Measurements from ENCODE around the gene SESN3.
A peak's percentile ranks its signal among the peaks of the same experiment; 100 is the strongest.
"Not testable (repeated sequence)": the region's sequence is repeated elsewhere in the genome, so short reads cannot be mapped to it uniquely, and the experiment has no call there.

The SESN3 gene, protein sequence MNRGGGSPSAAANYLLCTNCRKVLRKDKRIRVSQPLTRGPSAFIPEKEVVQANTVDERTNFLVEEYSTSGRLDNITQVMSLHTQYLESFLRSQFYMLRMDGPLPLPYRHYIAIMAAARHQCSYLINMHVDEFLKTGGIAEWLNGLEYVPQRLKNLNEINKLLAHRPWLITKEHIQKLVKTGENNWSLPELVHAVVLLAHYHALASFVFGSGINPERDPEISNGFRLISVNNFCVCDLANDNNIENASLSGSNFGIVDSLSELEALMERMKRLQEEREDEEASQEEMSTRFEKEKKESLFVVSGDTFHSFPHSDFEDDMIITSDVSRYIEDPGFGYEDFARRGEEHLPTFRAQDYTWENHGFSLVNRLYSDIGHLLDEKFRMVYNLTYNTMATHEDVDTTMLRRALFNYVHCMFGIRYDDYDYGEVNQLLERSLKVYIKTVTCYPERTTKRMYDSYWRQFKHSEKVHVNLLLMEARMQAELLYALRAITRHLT

DNA sequence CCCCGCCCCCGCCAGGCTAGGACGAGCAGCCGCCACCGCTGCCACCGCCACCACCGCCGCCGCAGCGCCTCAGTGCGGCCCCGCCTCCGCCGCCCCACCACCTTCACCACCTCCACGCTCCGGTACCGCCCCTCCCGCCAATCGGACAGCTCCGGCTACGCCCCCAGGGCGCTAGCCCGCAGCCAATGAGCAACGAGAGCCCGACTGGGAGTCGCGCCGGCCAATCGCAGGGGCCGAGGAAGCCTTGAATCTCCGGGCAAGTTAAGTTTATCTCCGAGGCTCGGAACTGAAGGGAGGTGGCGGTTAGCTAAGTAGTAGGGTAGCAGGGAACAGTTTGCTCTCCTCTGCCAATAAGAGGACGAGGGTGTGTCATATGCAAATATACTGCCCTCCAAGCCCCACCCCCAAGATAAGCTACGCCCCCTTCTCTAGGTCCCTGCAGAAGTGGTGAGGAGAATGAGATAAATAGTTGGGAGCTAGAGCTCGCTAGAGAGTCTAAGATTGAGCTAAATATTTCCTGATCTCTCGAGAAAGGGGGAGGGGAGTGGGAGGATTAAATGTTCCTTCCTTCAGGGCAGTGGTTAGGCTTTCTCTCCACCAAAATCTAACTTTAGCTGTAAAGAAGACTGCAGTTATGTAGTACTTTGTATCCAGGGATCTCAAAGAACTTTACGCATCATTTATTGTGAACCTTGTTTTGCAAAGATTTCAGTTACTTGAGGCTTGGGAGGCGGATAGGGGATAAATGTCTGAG lies at the start of gene SESN3:
SESN3 (minus strand) TSS at position 76 of the 754 bp plus-strand sequence. CDS start 342 bp downstream, outside the sequence.
- DNase-seq (ENCODE audit: low read depth): peak; percentile 97

DNA sequence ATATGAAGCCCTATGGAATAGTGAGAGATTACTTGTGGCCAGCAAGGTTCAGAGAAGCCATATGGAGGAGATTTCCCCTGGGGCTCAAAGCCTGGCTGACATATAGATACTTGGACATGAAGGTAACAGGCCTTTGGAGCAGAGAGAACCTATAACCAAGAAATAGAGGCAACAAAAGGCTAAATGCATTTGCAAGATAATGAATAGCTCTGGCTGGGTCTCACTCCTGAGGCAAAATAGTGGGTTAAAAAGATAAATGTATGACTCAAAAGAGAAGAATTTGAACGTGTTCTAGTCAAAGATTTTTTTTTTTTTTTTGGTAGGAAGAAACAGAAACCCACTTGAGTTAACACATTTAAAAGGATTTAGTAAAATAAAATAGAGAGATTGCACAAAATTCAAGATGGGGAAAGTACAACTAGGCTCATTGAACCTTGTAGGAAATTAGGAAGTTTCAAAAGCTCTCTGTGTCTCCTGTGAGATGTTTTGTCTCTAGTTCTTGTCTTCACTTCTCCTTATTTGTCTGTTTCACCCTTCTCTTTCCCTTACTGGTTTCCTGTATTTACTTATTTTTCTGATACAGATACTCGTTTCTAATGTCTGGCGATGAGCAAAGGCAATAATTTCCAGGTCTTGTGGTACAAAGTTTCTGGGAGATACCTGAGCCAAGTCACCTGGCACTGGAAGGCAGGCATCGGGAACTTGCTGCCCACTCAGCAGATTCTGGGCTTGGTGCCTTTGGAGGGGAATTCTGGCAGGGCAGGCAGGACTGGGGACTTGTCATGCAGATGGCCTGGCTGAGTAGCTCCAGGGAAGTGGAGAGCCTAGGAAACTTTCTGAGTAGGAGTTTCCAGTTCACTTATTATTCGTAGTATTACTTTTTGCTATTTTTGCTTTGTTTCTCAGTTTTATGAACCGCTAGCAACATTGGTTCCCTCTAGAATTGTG lies 49.2 kb upstream of the SESN3 start:
- DNase-seq (ENCODE audit: low read depth): no peak

DNA sequence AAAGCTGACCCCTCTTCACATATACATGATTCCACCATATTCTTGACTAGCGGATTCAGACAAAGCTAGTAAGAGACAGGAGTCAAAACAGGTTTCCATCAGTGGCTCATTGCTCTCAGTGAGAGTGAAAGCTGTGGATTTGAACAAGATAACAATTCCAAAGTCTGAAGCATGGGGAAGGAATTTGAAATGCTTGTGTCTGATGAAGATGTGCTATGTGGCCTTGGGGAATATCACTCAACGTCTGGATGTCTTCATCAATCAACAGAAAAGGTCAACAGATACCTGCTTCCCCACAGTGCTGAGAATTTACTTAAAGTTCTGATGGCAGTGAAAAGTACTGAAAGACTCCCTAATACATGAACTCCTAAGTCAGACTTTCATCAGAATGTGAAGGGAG lies 46.9 kb upstream of the SESN3 start:
- no peak for DNase-seq (ENCODE audit: low read depth)

DNA sequence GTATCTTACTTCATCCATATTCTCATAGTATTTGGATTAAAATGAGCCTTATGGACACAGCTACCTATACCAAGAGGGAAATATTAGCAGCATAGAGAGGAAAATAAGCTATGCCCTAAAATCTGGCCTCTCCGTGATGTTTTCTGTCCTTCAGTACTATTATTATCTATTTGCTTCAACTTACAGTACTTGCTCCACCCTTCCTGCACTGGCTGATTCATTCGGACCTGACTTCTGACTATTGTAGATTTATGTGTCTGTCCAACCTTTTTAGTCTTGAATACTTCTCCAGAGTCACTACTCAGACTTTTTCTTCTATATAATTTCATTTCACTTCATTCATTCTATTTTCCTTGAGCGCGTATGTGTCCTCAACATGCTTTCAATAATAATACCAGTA lies 45.1 kb upstream of the SESN3 start:
- no peak for DNase-seq (ENCODE audit: low read depth)

DNA sequence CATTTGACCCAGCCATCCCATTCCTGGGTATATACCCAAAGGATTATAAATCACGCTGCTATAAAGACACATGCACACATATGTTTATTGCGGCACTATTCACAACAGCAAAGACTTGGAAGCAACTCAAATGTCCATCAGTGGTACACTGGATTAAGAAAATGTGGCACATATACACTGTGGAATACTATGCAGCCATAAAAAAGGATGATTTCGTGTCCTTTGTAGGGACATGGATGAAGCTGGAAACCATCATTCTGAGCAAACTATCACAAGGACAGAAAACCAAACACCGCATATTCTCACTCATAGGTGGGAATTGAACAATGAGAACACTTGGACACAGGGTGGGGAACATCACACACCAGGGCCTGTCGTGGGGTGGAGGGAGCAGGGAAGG lies 42.6 kb upstream of the SESN3 start:
- not testable (repeated sequence) for DNase-seq (ENCODE audit: low read depth)

DNA sequence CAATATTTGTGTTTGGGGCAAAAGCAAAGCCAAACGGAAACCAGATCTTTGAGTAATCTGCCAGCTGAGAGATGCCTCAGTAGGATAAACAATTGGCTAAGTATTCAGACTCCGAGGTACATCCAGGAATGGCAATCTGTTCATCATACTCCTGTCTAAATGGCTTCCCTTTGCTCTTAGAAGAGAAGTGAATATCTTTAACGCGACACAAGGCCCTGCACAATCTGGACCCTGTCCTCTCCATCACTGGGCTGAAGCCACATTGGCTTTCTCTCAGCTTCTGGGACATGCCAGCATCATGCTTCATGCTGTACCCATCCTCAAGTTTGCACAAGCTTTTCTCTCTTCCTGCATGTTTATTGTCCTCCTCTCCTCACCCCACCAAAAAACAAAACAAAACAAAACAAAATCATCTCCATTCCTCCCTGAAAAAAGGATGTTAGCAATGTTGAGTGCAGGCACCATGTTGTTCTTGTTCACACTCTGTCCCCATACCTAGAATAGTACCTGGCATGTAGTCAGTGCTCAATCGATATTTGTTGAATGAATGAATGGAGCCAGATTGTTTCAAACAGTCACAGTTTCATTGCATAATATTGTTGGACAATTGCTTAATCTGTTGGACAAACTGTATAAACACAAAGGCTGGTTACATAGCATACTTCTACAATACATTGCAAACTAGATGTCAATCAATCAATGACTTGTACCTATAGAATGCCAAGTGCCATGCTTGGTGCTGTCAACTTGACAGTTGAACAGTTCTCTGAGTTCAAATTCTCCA lies 38.2 kb upstream of the SESN3 start:
- no peak for DNase-seq (ENCODE audit: low read depth)

DNA sequence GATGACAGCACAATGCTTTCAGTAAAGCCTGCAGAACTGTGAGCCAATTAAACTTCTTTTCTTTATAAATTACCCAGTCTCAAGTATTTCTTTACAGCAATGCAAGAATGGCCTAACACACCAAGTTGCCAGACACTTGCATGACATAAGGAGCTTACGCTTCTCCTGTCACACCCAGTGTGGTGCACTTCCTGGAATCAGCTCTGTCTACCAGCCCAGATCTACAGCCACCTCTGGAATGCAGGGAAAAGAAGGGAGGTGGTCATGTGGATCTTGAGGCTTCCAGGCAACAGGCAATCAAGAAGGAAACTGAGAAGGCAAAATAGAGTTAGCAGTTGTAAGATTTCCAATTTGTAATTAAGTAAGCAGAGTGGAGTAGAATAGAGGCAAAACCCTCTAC lies 37.4 kb upstream of the SESN3 start:
- no peak for DNase-seq (ENCODE audit: low read depth)

DNA sequence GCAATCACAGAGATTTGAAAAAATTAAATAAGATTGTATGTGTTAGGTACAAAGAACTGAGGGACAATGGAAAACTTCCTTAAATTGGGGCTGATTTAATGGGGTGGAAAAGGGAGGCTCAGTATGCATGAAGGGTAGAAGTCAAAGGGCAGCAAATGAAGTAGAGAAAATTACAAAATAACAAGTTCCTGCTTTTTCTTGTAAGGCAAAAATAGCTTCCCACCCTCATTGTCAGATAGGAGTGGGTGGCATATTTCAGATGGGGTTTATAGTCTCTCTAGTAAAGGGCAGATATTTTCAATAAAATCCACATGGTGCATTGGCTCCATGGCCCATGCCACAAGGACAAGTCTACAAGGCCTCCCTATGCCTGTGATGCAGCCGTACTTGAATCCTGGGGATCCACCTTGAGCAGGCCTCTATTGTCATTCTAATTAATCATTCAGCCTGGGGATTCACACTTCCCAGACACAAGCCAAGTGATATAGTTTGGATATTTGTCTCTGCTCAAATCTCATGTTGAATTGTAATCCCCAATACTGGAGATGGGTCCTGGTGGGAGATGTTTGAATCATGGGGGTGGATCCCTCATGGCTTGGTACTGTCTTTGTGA lies 36.7 kb upstream of the SESN3 start:
- DNase-seq (ENCODE audit: low read depth): no peak

DNA sequence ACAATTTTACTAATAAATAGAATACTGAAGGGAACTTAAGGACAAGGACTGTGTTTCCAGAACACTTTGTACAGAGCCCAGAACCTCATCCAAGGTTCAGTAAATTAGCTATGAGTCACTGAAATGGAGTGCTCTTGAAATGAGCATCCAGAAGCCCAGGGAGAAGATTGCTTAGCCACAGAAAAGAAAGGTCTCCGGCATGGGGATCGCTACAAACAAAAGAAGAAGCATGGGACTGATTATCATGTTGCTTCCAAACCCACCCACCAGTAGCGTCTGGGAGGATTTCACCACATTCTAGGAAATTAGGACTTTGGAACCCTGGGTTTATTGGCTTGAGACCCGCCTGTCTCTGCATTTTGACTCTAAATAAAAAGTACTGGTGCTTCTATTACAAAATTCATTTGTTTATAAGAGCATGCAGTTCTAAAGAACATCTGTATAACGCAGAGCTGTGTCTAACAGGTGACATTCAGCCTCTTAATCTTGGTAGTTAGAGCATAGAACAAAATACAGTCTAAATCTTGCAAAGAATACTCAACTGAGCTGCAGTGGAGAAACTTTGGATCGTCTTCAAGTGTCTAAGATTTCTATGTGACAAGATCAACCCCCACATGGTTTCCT lies 35.9 kb upstream of the SESN3 start:
- no peak for DNase-seq (ENCODE audit: low read depth)

DNA sequence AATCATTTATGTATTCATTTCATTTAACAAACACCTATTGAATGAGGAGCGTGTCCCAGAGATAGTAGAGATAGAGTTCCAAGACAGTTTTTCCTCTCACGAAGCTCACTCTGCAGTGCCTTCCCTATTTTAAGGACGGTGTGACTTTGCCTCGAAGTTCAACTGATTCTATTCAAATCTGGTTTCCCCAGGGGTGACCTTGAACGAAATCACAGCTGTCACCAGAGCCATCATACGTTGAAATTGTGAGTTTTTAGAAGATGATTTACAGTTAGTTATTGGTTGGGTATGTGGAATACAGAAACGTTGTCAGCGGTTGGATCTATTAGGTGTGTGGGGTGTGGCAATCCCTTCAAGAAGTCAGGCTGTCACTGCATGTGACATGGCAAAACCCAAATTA lies 33.9 kb upstream of the SESN3 start:
- DNase-seq (ENCODE audit: low read depth): no peak

DNA sequence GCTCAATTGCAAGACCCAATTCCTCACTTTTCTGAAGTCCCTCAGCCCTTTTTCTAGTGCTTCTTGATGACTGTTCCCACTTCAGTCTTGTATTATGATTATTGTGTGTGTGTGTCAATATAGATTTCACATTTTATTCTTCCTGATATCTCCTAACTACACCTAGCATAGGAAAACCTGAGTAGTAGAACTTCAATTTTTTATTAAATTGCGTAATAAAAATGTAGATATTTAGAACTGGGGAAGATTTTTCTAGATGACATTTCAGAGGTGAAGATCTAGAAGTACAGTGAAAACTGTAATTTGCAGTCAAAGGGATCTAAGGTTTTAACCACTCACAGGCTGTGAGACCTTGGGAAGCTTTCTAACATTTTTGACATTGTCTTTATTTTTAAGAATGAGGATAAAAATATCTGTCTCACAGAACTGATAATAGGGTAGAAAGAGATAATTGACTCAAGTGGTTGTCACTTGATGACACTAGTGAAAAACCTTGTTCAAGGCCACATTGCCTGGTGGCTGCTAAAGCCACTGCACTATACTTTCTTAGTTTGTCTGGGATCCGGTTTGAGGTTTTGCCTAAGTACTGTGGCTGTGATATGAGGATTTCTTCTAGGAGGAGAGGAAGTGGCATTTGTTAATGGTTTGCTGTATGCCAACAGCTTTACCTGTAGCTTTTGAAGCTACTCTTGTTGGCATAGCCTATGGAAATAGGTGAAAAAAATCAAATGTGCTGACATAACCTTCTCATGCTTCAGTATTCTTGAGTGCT lies 32.2 kb upstream of the SESN3 start:
- DNase-seq (ENCODE audit: low read depth): no peak

DNA sequence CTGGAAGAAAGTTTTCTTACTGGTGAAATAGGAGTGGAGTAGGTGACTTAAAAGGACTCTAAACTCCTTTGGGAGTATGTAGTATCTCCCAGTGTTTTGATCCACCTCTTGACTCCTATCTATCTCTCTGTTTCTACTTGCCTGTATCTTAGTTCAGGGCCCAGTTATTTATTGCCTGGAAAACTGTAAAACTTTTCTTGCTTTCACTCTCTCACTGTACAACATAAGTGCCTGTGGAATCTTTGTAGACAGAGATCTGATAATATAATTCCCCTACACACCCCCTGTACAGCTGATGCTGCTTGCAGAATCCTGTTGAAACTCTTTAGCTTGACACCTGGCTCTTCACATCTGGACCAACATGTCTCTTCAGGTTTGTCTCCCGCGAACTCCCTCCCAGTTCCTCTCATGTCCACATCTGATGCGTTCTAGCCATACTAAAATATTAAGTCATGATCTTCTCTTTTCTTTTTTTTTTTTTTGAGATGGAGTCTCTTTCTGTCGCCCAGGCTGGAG lies 26.5 kb upstream of the SESN3 start:
- no peak for DNase-seq (ENCODE audit: low read depth)

DNA sequence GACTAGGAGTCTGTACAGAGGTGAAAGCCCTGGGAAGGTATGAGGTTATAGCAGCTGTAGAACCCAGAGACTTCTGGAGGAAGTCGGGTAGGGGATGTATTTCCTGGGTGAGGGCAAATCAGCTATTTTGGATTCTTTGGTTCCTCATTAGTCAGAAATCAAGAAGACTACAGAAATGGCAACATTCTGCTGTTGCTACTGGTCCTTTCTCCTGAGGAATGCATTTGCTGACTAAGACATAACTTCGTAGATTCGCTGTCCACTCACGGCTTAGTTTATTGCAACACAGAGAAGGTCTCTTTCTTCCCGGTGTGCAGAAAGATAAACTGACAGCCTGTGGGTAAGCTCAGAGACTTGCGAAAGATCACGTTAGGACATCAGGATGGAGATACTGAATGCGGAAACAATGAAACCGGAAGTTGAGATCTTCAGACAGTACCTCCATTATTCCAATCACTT lies 25.3 kb upstream of the SESN3 start:
- no peak for DNase-seq (ENCODE audit: low read depth)

DNA sequence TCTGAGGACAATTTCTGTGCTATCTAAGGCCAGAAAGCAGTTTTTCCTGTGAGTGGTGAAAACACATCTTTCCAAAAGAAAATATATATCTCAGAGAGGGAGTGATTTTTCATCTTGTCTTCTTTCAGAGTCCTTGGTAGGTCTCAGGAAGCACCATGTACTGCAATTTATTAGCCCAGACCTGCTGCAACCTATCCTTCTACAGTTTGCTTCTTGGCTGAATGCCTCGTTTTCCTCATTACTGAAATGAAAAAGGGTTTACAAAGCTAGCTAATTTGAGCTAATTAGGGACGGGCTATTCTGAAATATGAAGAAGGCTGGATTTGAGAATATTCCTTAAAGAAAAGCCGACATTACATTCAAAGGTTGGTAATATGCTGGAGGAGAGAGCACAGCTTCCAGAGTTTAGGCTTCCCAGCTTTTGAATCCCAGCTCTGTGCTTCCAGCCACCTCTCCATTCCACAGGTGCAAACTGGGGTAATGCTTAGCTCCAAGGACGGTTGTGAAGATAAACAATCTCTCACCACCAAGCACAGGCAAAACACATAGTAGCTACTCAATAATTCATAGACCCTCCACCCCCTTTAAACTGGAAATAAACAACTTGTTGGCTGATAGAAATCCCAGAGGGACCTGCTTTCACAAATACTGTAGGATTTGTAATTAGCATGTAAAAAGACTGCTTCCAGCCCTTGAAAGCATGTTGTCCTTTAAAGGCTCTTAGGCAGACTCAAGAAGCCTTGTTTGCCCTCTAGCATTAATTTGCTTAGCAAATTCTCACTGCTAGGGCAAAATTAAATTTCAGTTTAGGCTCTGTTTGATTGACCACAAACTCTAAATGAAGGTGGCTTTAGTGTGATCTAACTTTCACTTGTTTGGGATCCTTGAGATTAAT lies 24.5 kb upstream of the SESN3 start:
- DNase-seq (ENCODE audit: low read depth): no peak

DNA sequence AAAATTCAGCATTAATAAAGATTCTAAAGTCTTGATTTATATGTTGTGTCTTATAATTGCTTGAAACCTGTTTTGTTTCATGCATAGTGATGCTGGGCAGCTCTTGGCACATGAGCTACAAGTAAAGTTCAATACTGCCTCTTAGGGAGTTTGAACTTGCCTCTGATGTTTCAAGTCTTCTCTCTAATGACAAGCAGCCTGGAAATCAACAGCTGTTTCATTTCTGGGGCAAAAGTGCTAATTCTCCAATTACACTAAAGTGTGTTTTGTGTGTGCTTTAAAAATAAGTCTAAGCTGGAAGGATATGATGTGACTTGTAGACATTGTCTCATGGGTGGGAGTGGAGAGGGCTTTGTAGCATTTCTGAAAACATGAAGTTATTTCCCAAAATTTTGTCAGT lies 23.7 kb upstream of the SESN3 start:
- no peak for DNase-seq (ENCODE audit: low read depth)

DNA sequence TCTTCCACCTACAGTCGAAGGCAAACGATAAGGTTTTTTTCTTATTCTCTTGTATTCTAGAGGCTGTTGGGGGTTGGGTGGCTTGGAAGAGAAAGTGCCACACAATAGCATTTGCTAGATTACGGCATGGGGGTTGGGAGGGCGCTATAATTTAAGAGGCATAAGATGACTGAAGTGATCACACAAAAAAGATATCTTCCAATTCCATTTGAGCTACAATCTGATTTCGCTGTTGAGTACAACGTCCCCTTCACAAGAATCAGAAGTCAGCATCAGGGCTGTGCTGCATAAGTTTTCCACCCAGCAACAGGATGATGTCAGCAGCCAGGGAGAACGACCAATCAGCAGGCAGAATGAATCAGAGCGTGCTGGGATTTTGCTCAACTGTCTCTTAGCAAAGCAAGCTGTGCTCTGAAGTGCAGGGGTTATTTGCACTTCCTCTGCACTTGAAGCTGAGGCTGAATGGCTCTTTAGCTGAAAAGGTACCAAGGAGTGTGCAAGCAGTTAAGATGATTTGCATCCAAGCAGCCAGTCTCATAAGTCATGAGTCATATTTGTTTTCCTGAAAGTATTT lies 23.2 kb upstream of the SESN3 start:
- peak; percentile 74 for DNase-seq (ENCODE audit: low read depth)

DNA sequence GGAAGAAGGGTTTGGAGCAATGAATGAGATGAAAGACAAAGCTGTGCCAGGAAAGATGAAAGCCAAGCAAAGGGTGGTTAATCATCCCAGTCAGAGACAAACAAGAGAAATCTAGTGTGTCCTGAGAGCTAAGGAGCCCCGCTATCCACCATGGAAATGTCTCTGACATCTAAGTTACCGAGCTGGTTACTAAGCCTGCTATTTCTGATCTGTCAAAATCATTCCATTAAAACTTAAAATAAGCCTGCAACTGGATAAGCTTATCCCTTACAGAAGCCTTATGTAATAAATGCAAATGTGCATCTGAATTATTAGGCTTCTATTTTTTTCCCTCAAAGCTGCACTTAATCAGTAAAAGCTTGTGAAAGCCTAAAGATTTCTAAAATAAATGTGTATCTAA lies 22.1 kb upstream of the SESN3 start:
- DNase-seq (ENCODE audit: low read depth): no peak

DNA sequence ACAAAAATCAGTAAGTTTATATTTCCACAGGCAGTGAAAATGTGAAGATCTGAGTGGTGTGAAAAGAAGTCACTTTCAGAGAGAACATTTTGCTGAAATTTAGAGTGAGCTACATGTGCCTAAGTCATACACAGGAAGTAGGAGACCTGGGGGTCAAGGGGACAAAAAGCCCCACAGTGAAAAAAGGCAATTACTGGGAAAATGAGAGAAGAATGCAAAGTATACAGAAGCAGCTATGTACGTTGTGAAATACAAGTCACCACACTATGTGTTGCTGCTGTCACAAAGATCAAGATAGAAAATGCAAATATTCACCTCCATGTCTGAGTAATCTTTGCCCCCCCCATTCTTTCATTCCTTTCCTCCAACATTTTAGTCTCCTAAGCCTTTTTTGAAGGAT lies 21.6 kb upstream of the SESN3 start:
- DNase-seq (ENCODE audit: low read depth): no peak
